ENCODE measurements around the gene SCMH1. TPM values are rescaled to one million over a fixed set of nuclear protein-coding genes. Genes with fewer than 3 reads are reported as not detected.

SCMH1 gene
- total and polyA plus RNA-seq, 2 experiments from 2014 or later: 126 to 147 TPM

DNA sequence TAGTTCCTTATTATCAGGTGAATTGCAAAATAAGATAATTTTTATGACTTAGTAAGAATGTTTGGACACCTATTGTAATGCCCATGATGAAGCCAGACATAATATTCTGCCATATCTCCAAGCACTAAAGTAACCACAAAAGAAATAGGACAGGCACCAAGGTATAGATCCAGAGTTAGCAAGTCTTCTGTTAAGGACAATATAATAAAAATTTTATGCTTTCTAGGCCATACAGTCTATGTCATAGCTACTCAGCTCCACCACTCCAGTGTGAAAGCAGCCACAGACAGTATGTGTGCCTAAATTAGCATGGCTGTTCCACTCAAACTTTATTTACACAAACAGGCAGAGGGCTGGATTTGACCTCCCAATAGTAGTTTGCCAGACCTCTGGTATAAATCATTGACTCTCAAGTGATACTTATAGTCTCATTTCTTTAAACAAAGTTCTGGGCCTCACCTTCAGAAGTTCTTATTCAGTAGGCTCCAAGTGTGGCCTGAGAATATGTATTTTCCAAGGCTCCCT lies 88.3 kb downstream of the SCMH1 start:
- Histone ChIP-seq H3K27ac (peak overlapping the region; percentile 93), H3K9me3 (ENCODE audit: low read depth) (no peaks in the 10 kb centered on the region), H3K4me3 (no peak overlapping the region), H3K4me1 (ENCODE audit: low read depth) (peaks cover 78% of the 10 kb centered on the region), H3K27me3 (no peaks in the 10 kb centered on the region), H3K36me3 (peaks cover 6% of the 10 kb centered on the region)
- DNase-seq (ENCODE audit: low read depth in 1 of 2, low spot score in 1 of 2): no peak
- TF ChIP-seq, protein P1, sequence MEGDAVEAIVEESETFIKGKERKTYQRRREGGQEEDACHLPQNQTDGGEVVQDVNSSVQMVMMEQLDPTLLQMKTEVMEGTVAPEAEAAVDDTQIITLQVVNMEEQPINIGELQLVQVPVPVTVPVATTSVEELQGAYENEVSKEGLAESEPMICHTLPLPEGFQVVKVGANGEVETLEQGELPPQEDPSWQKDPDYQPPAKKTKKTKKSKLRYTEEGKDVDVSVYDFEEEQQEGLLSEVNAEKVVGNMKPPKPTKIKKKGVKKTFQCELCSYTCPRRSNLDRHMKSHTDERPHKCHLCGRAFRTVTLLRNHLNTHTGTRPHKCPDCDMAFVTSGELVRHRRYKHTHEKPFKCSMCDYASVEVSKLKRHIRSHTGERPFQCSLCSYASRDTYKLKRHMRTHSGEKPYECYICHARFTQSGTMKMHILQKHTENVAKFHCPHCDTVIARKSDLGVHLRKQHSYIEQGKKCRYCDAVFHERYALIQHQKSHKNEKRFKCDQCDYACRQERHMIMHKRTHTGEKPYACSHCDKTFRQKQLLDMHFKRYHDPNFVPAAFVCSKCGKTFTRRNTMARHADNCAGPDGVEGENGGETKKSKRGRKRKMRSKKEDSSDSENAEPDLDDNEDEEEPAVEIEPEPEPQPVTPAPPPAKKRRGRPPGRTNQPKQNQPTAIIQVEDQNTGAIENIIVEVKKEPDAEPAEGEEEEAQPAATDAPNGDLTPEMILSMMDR (IDR thresholded peaks at IDR 0.05; ENCODE audit: low read depth, low read length): no peak

DNA sequence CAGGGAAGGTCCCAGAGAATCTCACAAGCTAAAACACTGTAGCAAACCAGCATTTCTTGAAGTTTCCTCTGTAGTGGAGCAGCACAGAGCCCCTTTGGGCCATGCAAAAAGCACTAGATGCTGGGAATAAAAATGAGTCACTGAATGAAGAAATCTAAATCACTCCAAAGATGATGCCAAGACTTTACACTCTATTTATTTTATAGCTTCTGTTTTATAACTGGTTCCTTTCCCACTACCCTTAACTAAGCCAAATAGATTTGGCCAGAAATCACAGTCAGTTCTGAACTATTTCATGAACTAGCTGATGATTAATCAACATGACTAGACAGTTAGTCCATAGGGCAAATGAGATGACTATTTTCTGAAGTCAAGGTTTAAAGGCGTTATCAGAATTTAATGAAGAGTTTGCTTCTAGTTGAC lies 89.5 kb downstream of the SCMH1 start:
- H3K9me3 ChIP-seq (ENCODE audit: low read depth): no peaks in the 10 kb centered on the region
- H3K27me3 ChIP-seq: no peaks in the 10 kb centered on the region
- DNase-seq (ENCODE audit: low read depth in 1 of 2, low spot score in 1 of 2): peak in 1 of 2 donors; percentile 86
- TF ChIP-seq, protein P1 (IDR thresholded peaks at IDR 0.05; ENCODE audit: low read depth, low read length): no peak
- peaks cover 70% of the 10 kb centered on the region for H3K4me1 ChIP-seq (ENCODE audit: low read depth)
- no peak overlapping the region for H3K4me3 ChIP-seq
- H3K36me3 ChIP-seq: peaks cover 6% of the 10 kb centered on the region
- H3K27ac ChIP-seq: peak overlapping the region; percentile 93

DNA sequence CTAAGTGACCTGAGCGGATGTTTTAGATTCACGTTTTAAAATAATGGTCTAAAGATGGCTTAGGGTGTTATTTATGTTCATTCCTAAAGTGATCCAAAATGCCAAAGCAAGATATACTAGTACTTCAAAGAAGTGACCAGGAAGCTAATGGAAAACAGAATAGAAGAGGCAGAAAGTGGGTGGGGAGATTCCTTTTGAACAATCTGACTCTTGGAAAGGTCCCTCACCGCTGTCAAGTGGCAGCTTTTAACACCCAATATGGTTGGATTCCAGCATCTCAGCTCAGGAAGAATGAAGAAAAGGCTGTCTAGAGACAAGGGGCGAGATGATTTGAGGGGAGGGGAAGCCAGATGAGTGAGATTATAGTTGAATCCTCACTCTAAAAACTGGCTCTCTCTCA lies 90.3 kb downstream of the SCMH1 start:
- Histone ChIP-seq H3K4me3 (no peak overlapping the region), H3K4me1 (ENCODE audit: low read depth) (peaks cover 62% of the 10 kb centered on the region), H3K27me3 (no peaks in the 10 kb centered on the region), H3K9me3 (ENCODE audit: low read depth) (no peaks in the 10 kb centered on the region), H3K27ac (peak overlapping the region; percentile 93), H3K36me3 (peaks cover 6% of the 10 kb centered on the region)
- peak; percentile 36 to 85 for DNase-seq (ENCODE audit: low read depth in 1 of 2, low spot score in 1 of 2)
- TF ChIP-seq, protein P1 (IDR thresholded peaks at IDR 0.05; ENCODE audit: low read depth, low read length): no peak

DNA sequence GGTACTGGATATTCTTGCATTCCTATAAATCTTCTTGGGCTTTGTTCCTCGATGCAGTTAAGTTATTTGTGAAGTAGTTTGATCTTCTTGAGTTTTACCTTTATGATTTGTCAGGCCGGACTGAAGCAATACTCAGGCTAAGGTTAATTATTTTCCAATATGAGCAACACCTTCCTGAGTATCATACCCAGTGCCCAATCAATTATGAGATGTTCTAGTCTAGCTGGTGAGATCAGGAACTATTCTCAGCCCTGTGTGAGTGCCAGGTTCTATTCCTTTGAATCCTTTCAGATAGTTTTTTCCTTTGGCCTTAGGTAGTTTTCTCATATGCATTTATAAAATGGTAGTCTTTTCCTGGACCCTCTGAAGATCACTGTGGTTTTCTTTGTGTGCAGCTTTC lies 92.5 kb downstream of the SCMH1 start:
- Histone ChIP-seq H3K27me3 (no peaks in the 10 kb centered on the region), H3K4me3 (no peak overlapping the region)
- DNase-seq (ENCODE audit: low read depth in 1 of 2, low spot score in 1 of 2): no peak

DNA sequence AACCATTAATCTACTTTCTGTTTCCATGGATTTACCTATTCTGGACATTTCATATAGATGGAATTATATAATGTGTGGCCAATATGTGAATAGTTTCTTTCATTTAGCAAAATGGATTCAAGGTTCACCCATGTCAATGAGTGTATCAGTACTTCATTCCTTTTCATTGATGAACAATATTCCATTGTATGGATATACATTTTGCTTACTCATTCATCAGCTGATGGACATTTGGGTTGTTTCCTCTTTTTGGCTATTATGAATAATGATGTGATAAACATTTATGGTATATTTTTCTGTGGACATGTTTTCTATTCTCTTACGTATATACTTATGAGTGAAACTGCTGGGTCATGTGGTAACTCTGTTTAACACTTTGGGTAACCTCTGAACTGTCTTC lies 97.8 kb downstream of the SCMH1 start:
- DNase-seq (ENCODE audit: low read depth in 1 of 2, low spot score in 1 of 2): no peak
- no peak overlapping the region for H3K4me3 ChIP-seq
- no peaks in the 10 kb centered on the region for H3K9me3 ChIP-seq (ENCODE audit: low read depth)
- peaks cover 52% of the 10 kb centered on the region for H3K36me3 ChIP-seq
- H3K27me3 ChIP-seq: no peaks in the 10 kb centered on the region
- H3K4me1 ChIP-seq (ENCODE audit: low read depth): peaks cover 4% of the 10 kb centered on the region
- H3K27ac ChIP-seq: no peak overlapping the region
- TF ChIP-seq, protein P1 (IDR thresholded peaks at IDR 0.05; ENCODE audit: low read depth, low read length): no peak

More for the DNA sequence above, 92.5 kb downstream of the SCMH1 start:
- TF ChIP-seq, protein P1 (IDR thresholded peaks at IDR 0.05; ENCODE audit: low read depth, low read length): no peak
- H3K9me3 ChIP-seq (ENCODE audit: low read depth): no peaks in the 10 kb centered on the region
- H3K36me3 ChIP-seq: peaks cover 19% of the 10 kb centered on the region
- peaks cover 44% of the 10 kb centered on the region for H3K4me1 ChIP-seq (ENCODE audit: low read depth)
- no peak overlapping the region for H3K27ac ChIP-seq
